Endothelial cell of hepatic sinusoid (primary cell): Measurements from ENCODE around the gene AGBL3.
"Not testable (repeated sequence)": the region's sequence is repeated elsewhere in the genome, so short reads cannot be mapped to it uniquely, and the experiment has no call there.

Source experiments
- in situ Hi-C: cut with HindIII; loops from 2 replicates; pipeline ENCODE4 v1.10.0; 2017; ENCODE audit warnings: low sequenced_read_pairs

The AGBL3 gene

GRCh38 chr7:135074096-135074495, 87.8 kb downstream of the AGBL3 start:
- in situ Hi-C loops, result no loop called here

DNA sequence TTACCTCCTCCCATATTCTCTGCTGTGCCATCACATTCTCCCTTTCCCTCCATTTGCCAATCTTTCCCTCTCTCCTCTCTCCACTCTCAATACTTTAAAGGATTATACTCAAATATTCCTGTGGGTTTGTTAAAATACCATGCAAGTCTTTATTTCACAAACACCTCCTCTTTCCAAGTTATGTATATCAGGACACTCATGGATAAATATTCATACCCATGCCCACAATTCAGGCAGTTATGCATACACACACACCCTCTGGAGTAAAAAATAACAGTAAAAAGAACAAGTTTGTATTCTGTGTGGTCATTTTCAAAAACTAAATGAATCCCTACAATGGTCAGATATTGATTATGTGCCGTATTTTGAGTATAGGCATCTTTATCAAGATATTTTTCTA, 88.2 kb downstream of the AGBL3 start:
- in situ Hi-C loops, result no loop called here

- in situ Hi-C loops, result loop anchor here (5.0 kb wide), 1 partner anchor 38 kb away; no protein-coding TSS in a partner anchor
These were observed 89.4 kb downstream of the AGBL3 start for GRCh38 chr7:135075716-135076115.

- in situ Hi-C loops, result loop anchor here (5.0 kb wide), 1 partner anchor 40 kb away; no protein-coding TSS in a partner anchor
These were observed 90.6 kb downstream of the AGBL3 start for GRCh38 chr7:135076882-135077281.

GRCh38 chr7:135077642-135078041, 91.3 kb downstream of the AGBL3 start:
- in situ Hi-C loops, result loop anchor here (5.0 kb wide), 1 partner anchor 40 kb away; no protein-coding TSS in a partner anchor

- in situ Hi-C loops, result loop anchor here (5.0 kb wide), 1 partner anchor 41 kb away; no protein-coding TSS in a partner anchor
These were observed 91.7 kb downstream of the AGBL3 start for GRCh38 chr7:135078051-135078450.

- in situ Hi-C loops, result loop anchor here (5.0 kb wide), 1 partner anchor 42 kb away; no protein-coding TSS in a partner anchor
These were observed 92.8 kb downstream of the AGBL3 start for GRCh38 chr7:135079068-135079467.

GRCh38 chr7:135083005-135083404, 96.7 kb downstream of the AGBL3 start:
- in situ Hi-C loops, result no loop called here

GRCh38 chr7:135088566-135088965, 102.3 kb downstream of the AGBL3 start:
- in situ Hi-C loops, result no loop called here

- in situ Hi-C loops, result no loop called here
These were observed 105.4 kb downstream of the AGBL3 start for GRCh38 chr7:135091717-135092116.

DNA sequence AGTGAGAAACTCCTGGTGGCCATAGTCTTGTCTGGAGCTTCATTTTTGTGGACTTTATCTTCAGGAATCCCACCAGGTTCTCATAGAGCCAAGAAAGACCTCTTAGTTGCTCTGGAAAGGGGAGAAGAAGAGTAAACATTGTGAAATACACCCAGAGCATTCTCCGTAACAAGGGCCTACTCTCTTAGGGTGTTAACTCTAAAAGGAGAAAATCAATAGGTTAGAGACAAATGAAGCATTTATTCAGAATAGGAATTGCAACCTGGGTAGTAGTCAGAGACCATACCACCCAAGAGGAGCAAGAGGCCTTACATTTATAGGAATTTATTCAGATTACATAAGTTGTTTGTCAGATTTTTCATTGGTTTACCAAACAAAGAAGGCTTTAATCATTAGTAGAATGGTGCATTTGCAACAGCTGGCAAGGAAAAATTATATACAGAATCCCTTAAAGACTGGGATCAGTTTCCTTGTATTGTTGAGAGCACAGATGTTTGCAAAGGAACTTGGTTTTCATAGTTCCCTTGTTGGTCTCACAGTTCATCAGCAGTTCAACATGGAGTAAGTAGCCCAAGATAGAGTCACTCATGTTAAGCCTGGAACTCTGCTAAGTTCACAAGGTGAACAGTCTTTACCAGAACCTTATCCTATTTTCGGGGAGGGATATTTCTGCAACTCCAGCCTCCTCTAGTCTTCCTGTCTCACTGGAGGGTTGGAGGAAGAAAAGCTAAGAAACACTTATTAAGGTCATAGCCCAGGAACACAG, 108.3 kb downstream of the AGBL3 start:
- in situ Hi-C loops, result no loop called here

DNA sequence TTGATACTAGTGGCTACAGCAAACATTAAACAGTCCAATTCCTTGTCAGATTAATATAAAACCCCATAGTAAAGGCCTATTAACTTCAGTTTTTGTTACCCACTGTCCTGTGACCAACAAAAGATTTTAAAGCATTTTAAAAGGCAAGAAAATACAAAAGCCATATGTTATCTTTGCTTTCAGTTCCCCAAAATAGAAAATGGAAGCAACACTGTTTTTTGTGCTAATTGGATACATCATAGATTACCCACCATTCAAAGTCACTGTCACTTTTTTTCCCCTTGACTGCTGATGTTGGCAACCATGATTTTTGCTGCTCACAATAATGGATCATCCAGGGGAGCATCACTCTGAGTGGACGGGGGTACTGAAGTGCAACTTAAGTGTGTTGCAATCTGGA, 109.1 kb downstream of the AGBL3 start:
- in situ Hi-C loops, result no loop called here

- in situ Hi-C loops, result no loop called here
These were observed 112.1 kb downstream of the AGBL3 start for GRCh38 chr7:135098391-135098790.

- in situ Hi-C loops, result no loop called here
These were observed 114.5 kb downstream of the AGBL3 start for GRCh38 chr7:135100856-135101255.

DNA sequence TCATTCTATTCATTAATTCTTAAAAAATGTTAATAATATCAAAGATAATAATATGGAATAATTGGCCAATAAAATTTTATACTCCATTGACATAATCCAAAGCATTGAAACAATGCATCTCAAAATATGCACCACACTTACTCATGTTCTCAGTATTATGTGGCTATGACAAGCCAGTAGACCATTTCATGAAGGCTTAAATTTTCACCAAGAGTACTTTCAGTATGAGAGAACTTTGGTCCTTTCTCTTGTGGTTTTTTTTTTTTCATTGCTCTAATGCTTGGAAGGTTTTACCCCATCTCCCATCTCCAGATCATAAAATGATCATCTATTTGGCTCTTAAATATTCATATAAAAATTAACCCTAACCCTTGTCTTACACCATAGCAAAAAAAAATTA, 116.1 kb downstream of the AGBL3 start:
- in situ Hi-C loops, result no loop called here

DNA sequence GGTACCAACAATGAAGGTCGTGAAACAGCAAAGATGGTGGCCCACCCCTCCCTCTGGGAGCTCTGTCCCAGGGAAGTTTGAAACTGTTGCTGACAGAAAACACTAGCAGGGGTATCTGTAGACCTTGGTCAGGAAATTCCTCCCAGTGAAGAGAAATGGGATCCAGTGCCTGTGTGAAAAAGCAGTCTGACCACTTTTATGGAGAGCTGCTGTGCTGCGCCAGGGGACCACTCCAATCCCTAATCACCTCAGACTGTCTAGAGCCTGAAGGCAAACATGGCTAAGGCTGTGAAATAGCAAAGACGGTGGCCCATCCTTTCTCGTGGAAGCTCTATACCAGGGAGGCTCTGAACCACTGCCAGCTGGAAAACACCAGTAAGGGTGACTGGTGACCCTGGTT, 123.3 kb downstream of the AGBL3 start:
- in situ Hi-C loops, result no loop called here

GRCh38 chr7:135109976-135110375, 123.7 kb downstream of the AGBL3 start:
- in situ Hi-C loops, result no loop called here

- in situ Hi-C loops, result no loop called here
These were observed 125.1 kb downstream of the AGBL3 start for GRCh38 chr7:135111379-135111778.

DNA sequence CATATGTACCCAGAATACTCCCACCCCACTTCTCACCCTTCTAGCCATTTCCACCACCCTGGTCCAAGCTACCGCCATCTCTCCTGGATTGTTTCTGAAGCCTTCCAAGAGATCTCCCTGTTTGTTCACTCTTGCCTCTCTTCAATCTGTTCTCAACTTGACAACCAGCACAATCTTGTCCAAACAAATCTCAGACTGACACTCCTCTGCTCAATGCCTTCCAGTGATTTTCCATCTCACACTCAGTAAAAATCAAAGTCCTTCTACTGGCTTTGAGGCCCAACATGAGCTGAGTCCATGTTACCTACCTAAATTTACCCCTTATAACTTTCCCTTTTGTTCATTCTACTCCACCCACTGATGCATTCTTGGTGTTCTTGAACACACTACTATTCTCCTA, 128.3 kb downstream of the AGBL3 start:
- in situ Hi-C loops, result no loop called here

DNA sequence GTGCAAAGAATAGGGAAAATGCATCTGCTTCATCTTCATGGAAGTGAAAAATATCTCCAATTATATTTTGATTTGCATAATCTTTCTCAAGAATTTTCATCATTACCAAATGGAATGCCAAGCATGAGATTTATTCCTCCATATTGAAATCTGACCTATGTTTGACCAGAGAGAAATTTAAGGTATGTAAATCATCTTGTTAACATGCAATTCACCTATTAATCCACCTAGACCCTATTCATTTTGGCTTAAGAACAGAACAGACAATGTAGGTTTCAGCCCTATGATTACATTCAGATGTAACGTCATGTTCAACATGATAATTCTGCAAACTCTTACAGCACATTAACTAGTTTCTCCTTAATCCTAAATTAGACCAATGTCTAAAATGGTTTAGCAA, 130.8 kb downstream of the AGBL3 start:
- in situ Hi-C loops, result no loop called here

GRCh38 chr7:135121868-135122267, 135.6 kb downstream of the AGBL3 start:
- in situ Hi-C loops, result no loop called here

GRCh38 chr7:135124631-135125030, 138.3 kb downstream of the AGBL3 start:
- in situ Hi-C loops, result not testable (repeated sequence)

DNA sequence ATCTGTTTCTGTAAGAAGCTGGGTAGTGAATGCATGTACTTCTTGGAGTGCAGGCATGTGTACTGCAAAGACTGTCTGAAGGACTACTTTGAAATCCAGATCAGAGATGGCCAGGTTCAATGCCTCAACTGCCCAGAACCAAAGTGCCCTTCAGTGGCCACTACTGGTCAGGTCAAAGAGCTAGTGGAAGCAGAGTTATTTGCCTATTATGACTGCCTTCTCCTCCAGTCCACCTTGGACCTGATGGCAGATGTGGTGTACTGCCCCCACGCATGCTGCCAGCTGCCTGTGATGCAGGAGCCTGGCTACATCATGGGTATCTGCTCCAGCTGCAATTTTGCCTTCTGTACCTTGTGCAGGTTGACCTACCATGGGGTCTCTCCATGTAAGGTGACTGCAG, 142.6 kb downstream of the AGBL3 start:
- in situ Hi-C loops, result no loop called here
